Cerebellar cortex (tissue), 1 donor: Measurements from ENCODE around the gene MROH8.

Experiments
- DNase-seq: peaks from one replicate; pipeline ENCODE4 v3.0.0-alpha.2; 2015; ENCODE audit warnings: low spot score

Gene MROH8

DNA sequence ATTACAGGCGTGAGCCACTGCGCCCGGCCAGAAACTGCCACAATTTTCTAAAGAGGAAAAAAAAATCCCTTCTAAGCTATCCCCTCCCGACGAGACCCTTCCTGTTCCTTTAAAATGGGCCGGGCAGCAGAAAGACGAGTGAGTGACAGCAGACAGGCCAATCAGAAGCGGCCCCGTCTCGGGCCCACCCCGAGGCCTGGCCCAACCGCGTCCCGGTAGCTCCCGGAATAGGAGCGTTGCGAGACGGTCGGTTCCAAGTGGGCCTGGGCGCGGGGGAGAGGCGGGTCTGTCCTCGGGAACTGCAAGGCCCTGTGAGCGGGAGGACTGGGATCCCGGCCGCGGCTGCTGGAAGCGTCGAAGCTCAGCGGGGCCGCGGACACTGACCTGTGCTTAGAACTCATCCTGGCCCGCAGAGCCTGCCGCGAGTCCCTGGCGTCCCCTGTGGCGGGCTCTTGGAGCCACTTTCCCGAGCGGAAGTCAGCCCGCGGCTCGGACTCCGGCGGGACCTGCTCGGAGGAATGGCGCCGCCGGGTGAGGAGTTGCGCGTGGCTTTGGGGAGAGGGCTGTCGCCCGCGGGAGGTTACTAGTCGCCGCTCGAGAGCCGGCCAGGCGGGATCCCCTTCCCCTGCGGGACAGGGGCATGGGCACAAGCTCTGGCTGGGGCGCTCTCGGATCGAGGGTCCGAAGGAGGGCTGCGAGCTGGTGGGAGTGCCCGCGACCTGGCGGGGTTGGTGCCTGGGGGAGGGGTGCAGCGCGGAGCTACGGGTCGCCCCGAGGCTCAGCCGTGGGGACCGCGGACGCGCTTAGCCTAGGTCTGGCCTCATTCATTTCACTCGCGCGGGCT, at the start of gene MROH8, which contains the start of gene RPN2:
Gene MROH8 (minus strand): TSS at position 710 of the 844 bp plus-strand sequence.
Gene RPN2 (plus strand): TSS at position 492 of the 844 bp plus-strand sequence. CDS start 27 bp downstream, at position 519.
- DNase-seq = peak; percentile 99

DNA sequence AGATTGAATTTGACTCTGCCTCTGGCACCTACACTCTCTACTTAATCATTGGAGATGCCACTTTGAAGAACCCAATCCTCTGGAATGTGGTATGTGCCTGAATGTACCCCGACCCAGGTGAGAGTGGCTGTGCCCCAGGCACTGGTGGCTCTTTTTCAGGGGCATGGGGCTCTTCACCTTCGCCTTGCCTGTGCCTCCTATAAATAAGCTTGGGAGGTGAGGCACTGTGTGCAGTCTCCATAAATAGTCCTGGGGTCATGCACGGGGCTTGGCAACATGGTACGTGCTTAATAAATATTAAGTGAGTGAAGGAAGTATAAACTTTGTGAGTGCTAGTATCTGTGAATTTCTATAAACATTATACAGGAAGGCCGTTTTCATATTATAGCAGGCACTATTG, 49.3 kb upstream of the MROH8 start:
- DNase-seq = no peak

DNA sequence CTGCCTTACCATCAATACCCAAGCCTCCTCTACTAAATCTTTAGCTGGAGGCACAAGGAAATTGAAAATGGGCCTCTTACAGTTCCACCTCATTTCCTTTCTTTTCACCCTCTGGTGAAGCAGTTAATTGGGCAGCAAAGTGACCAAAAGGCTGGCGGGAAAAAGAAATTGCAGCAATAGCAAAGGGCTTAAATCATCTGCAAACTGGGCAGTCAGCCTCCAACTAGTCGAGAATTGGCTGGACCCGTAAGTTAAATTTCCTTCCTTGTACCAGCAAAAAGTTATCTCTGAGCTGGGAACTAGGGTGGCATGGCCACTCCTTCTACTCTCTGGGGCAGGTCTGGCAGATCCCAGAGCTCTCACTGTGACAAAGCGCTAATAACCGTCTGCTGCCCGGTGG, 48.7 kb upstream of the MROH8 start:
- no peak for DNase-seq

DNA sequence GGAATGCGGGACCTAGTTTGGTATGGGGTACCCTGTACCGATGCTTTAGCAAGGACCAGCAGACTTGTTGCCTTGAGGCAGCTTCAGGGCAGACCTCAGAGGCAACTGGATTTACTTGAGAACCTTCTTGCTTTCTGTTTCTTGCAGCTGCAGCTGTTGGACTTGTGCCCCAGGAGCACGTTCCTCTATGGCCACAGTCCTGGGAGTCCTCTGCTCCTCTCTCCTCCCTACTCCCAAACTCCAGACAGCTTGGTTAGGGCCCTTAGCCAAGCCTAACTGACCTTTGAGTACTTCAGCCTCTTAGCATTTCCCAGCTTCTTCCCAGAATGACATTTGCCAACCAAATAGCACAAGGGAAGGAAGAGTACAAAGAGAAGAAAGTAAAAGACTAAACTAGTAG, 47.5 kb upstream of the MROH8 start:
- DNase-seq = no peak

DNA sequence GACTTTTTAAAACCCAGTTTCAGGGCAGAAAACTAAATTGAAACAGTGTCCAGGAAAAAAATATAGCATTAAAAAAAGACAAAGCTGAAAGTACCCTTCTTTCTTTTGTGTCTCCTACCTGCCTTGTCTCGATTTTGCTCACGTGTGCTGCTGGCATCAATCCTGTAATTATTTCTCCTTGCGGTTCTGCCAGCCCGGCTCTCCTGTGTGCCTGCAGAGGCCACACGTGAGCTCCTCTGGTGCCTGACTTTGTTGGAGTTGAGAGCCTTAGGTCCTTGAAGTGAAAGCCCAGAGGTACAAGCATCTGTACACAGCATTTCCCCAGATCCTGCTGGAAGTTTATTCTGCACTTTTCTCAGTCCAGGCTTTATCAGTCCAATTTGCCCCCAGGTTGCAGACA, 45.8 kb upstream of the MROH8 start:
- no peak for DNase-seq

DNA sequence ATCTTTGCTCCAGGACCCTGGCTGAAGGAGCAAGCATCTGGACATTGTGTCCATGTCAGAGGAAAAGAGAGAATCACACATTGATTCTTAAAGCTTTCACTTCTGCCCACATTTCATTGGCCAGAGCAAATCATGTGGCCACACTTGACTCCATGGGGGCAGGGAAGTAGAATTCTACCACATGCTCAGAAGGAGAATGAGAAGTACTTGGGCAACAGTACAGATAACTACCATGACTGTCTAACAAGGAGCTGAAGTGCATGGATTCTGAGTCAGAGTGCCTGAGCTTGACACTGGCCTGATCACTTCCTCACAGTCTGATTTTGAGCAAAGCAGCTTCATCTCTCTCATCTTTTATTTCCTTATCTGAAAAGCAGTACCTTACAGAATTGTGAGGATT, 43.7 kb upstream of the MROH8 start:
- no peak for DNase-seq

DNA sequence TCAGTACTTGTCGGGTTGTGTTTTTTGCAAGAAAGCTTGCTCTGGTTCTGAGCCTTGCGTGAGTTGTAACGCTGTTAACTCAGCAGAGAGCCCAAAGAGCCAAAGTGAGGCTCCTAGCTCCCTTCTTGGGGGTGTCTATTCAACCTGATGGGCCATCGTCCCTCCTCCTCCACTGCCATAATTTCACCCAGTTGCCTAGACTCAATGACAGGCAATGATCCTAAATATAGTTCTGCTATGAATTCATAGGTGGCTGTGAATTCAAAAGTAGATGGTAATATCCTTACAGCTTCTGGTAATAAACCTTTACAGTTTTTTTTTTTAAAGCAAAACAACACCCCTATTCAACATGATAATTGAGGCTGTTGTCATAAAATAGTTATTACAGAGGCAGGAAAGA, 42.7 kb upstream of the MROH8 start:
- DNase-seq = no peak

DNA sequence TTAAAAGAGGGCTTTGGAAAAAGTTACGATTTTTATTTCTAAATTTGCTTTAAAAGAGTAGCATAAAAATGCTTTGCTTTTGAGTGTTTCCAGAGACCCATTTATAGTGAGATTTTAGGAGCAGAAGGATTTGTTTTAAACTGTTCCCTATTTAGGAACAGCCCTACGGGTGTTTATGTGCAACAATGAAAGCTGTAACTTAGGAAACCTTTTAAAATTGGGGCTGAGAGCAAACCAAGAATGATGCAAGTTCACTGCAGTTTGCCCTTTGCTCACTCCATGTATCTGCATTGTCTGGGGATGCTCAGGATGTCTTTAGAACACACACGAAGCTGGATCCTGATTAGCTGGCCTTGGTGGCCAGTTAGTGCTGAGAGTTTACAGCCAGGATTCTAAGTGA, 41.4 kb upstream of the MROH8 start:
- no peak for DNase-seq

DNA sequence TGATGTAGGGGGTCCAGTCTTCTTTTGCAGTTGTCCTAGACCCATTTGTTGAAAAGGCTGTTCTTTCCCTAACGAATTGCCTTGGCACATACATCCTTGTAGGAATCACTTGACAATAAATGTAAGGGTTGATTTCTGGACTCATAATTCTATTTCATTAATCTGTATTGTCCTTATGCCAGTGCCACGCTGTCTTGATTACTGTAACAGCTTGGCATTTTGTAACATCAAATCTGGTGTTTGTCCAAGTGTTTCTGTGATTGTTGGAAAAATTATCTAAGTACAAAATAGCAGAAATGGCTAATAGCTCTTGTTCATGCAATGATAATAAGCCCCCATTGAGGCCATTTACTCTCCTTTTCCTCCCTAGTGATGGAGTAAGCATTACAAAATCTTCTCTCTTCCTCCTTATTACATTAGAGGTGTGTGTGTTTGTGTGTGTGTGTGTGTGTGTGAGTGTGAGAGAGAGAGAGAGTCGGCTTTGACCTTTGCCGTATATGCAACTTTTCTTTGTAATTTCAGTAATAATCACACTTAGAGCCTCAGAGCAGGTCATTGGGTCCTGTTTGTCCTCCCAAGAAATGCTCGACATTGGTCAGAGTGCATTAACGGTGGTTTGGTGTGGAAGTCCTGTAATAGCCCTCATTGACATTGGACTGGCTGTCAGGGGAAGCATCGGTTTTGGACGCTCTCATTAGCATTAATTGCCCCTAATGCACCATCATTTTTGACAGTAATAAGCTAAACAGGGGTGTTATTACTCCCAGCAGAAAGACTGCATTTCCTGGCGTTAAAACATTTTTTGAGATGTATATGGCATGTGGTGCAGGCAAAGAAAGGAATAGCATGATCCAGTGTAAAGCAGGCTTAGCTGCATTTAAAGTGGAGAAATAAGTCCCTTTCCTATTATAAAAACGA, 40.7 kb upstream of the MROH8 start:
- DNase-seq = no peak

DNA sequence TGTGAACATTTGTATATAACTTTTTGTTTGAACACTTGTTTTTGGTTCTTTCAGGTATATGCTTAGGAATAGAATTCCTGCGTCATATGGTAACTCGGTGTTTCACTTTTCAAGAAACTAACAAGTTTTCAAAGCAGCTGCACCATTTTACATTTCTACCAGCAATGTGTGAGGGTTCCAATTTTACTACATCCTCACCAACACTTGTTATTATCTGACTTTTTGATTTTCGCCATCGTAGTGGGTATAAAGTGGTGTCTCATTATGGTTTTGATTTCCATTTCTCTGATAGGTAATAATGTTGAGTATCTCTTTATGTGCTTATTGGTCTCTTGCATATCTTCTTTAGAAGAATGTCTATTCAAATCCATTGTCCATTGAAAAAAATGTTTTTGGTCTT, 39.6 kb upstream of the MROH8 start:
- DNase-seq = no peak

DNA sequence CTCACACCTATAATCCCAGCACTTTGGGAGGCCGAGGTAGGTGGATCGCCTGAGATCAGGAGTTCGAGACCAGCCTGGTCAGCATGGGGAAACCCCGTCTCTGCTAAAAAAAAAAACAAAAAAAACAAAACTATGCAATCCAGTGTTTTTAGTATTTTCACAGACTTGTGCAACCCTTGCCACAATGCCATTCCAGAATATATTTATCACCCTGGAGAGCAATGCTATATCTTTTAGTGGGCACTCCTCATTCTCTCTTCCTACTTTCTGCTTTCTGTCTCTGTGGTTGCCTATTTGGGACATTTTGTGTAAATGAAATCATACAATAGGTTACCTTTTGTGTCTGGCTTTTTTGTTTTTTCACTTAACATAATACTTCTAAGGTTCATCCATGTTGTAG, 39.1 kb upstream of the MROH8 start:
- no peak for DNase-seq

DNA sequence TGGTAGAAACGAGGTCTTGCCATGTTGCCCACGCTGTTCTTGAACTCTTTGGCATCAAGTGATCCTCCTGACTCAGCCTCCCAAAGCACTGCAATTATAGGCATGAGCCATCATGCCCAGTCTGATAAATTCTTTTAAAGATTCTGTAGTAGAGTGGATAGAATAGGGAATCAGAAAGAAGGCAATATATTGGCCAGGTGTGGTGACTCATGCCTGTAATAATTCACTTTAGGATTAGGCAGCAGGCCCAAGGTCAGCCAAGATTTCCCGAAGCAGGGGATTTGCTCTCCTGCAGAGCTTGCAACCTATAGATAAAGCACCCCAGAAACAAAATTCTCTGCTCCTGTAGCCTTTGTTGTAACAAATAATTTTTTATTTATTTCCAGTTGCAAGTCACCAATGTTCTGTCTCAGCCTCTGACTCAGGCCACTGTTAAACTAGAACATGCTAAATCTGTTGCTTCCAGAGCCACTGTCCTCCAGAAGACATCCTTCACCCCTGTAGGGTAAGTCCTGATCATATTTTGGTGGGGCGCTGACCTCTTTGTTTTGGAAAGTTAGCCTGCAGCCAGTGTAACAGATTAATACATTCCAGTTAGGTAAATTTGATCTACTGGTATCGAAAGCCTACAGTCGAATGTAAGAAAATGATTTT, 30.4 kb upstream of the MROH8 start:
- DNase-seq = no peak

DNA sequence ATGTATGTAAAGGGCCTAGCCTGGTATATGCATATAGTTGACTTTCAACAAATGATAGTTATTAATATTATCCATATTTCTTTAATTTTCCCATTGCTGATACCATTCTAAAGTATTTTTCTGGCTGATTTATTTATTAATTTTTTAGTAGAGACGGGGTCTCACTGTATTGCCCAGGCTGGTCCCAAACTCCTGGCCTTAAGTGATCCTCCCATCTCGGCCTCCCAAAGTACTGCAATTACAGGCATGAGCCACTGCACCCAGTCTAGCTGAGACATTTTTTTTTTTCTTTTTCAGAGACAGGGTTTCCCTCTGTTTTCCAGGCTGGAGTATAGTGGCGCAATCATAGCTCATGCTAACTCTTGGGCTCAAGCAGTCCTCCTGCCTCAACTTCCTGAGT, 29.8 kb upstream of the MROH8 start:
- no peak for DNase-seq

DNA sequence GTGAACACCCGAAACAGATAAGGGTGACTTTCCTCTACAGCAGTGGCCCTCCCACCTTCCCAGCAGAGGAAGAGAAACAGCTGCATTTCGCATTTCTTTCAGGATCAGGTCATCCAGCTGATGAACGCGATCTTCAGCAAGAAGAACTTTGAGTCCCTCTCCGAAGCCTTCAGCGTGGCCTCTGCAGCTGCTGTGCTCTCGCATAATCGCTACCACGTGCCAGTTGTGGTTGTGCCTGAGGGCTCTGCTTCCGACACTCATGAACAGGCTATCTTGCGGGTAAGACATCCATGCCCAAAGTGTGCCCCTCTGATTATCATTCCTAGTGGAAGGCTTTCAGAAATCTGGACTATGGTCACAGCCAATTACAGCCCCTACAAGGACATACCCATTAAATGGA, 27.8 kb upstream of the MROH8 start:
- no peak for DNase-seq

DNA sequence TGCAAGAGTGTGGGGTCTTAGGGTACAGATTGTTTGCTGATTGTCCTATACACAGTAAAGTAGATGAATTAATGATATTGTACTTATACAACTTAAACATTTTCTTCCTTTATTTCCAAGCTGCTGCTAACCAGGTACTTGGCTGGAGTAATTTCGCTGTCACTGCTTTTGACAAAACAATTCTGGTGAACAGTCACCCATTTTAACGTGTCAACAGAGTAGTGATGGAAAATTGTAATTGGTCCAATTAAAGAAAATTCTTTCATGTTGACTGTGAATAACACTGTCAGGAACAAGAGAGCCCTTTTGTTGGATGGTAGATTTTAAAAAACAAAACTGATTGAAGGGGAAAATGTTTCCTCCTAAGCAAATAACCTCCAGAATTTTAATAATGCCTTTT, 26.4 kb upstream of the MROH8 start:
- DNase-seq = no peak

DNA sequence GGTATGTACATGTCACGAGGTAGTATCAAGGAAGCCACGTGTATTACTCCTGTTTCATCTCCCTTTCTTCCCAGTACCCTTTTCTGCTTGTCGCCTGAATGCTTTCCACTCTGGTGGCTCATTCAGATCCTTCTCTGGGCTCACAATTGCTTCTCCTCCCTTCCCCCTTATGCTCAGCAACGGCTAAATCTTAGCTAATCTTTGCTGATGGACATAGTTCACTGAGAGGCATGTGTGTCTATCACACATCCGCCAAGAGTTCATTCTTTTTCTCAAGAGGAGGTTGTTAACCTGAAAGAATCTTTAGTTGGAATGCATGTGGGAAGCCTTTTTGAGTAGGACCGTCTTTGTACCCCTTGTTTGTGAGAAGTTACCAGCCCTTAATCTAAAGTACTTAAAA, 25.8 kb upstream of the MROH8 start:
- no peak for DNase-seq

DNA sequence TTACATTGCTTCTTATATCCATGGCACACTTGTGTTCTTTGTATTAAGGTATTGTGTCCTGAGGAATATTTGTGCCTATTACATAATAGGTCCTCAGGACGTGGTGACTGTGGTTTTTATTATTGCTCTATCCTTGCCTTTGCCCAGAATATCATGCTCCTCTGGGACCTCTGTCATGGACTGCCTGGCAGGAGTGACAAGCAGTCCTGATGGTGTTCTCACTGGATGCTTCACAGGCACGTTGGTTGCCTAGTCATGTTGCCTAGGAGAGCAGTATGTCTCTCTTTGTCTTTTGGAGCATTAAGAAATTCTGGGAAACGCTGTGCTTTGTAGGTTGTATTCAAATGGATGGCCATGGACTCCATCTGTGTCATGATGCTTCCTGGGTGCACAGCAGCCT, 24.7 kb upstream of the MROH8 start:
- DNase-seq = no peak

DNA sequence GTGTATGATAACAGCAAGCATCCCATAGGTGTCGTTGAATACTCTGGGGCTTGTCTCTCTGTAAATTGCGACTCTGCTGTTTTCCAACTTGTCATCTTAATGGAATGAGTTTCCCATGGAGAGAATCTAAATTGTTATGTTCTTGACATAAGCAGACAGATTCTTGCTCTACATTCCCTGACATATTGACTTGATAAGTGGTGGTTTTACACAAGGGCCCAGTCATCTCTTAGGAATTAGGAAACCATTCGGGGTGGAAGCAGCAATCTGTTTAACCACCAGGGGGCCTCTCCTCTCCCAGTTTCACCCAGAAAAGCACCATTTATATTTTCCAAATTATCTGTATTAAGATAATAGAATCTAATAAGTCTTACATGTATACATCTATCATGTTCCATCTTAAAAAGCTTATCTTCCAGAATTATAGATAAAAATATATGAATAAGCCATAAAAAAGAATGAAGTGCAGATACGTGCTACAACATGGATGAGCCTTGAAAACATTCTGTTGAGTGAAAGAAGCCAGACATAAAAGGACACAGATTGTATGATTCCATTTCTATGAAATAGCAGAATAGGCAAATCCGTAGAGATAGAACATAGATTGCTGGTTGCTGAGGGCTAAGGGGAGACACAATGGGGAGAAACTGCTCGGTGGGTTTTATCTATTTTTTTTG, 23.1 kb upstream of the MROH8 start:
- peak; percentile 41 for DNase-seq

DNA sequence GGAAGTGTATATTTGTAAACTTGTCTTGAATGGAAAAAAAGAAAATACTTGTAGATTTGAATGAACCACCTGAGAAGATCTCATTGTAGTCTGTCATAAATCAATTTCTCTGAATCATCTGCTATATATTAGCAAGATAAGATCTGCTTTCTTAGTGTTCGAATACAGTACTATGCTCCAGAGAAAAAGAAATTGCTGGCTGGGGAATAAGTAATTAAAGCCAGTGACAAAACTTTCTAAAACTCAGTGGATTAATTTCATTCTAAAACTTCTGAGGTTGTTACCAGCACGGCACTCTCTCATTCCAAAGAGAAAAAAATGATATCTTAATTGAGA, 22.4 kb upstream of the MROH8 start:
- no peak for DNase-seq

DNA sequence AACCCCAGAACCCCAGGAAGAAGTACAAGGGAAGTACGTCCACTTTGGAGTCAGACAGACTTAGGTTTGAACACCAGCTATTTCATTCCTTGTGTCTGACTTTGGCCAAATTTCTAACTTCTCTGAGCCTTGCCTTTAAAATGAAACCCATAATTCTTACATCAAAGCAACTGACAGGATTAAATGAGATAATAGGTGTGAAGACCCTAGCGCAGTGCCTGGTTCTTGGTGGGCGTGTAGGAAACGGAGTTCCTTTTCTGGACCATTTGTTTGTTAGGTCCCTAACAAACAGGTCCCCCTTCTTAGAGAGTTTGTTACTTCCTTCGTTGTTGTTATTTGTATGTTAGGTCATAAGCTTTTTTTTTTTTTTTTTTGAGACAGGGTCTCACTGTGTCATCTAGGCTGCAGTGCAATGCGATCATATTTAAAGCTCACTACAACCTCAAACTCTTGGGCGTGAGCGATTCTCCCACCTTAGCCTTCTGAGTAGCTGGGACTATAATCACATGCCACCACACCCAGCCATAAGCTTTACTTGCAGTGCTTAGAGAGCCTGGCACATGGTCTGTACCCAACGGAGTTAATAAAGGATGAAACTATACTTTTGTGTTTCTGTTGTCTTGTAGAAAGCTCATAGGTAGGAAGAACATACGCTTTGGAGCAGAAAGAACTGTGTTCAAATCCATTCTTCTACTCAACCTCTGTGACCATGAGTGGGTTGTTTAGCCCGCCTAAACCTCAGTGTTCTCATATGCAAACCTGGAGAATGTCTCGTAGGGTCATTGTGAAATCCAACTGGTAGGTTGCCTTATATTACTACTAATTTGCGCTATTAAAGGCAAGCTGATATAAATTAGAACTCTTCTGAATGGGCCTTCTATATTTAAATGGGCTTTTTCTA, 21.8 kb upstream of the MROH8 start:
- DNase-seq = no peak

DNA sequence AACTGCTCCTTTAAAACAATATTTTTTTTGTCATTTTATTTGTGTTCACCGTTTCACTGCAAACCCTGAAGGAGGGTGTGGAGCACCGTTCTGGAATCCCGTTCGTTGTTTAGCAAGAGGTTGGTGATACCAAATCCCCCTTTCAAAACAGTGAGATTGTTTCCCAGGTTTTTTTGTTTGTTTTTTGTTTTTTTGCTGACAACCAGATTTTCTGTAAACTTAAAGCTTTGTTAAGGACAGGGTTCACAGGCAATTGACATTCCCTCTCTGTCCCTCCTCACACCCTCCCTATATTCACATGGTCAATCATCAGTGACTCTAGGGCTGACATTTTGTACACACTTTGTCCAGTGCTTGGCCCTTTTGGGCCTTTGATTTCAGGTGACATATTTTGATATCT, 21.0 kb upstream of the MROH8 start:
- DNase-seq = no peak
